Measurements from ENCODE around the gene LSM14B. TPM values are rescaled to one million over a fixed set of nuclear protein-coding genes. Genes with fewer than 3 reads are reported as not detected.

LSM14B gene
- total RNA-seq, 1 donor from 2014 or later: 23.3 TPM

GRCh38 chr20:62096421-62097380 lies 25.6 kb upstream of the LSM14B start:
- Histone ChIP-seq H3K4me3 (ENCODE audit: low read depth, low read length) (no peak overlapping the region), H3K27me3 (ENCODE audit: control insufficient read depth, insufficient read depth, low read length) (no peaks in the 10 kb centered on the region), H3K36me3 (ENCODE audit: control insufficient read depth, insufficient read depth, low read length) (no peaks in the 10 kb centered on the region)
- TF ChIP-seq CTCF (IDR thresholded peaks at IDR 0.05; ENCODE audit: insufficient read depth, low read length, poor library complexity, severe bottlenecking): no peak
- DNase-seq (ENCODE audit: low read depth): no peak

GRCh38 chr20:62097881-62098407 lies 24.3 kb upstream of the LSM14B start:
- H3K27me3 ChIP-seq (ENCODE audit: control insufficient read depth, insufficient read depth, low read length): no peaks in the 10 kb centered on the region
- no peak for TF ChIP-seq CTCF (IDR thresholded peaks at IDR 0.05; ENCODE audit: insufficient read depth, low read length, poor library complexity, severe bottlenecking)
- no peak overlapping the region for H3K4me3 ChIP-seq (ENCODE audit: low read depth, low read length)
- no peaks in the 10 kb centered on the region for H3K36me3 ChIP-seq (ENCODE audit: control insufficient read depth, insufficient read depth, low read length)
- no peak for DNase-seq (ENCODE audit: low read depth)

- TF ChIP-seq CTCF (IDR thresholded peaks at IDR 0.05; ENCODE audit: insufficient read depth, low read length, poor library complexity, severe bottlenecking): no peak
- Histone ChIP-seq H3K4me3 (ENCODE audit: low read depth, low read length) (no peak overlapping the region), H3K36me3 (ENCODE audit: control insufficient read depth, insufficient read depth, low read length) (no peaks in the 10 kb centered on the region), H3K27me3 (ENCODE audit: control insufficient read depth, insufficient read depth, low read length) (no peaks in the 10 kb centered on the region)
- no peak for DNase-seq (ENCODE audit: low read depth)
These were observed 21.2 kb upstream of the LSM14B start for GRCh38 chr20:62101078-62101477.

- TF ChIP-seq CTCF (IDR thresholded peaks at IDR 0.05; ENCODE audit: insufficient read depth, low read length, poor library complexity, severe bottlenecking): no peak
- Histone ChIP-seq H3K4me3 (ENCODE audit: low read depth, low read length) (no peak overlapping the region), H3K27me3 (ENCODE audit: control insufficient read depth, insufficient read depth, low read length) (no peaks in the 10 kb centered on the region), H3K36me3 (ENCODE audit: control insufficient read depth, insufficient read depth, low read length) (no peaks in the 10 kb centered on the region)
- DNase-seq (ENCODE audit: low read depth): no peak
These were observed 18.6 kb upstream of the LSM14B start for GRCh38 chr20:62103508-62104233.

- no peak for DNase-seq (ENCODE audit: low read depth)
- TF ChIP-seq CTCF (IDR thresholded peaks at IDR 0.05; ENCODE audit: insufficient read depth, low read length, poor library complexity, severe bottlenecking): no peak
- no peak overlapping the region for H3K4me3 ChIP-seq (ENCODE audit: low read depth, low read length)
- no peaks in the 10 kb centered on the region for H3K36me3 ChIP-seq (ENCODE audit: control insufficient read depth, insufficient read depth, low read length)
- no peaks in the 10 kb centered on the region for H3K27me3 ChIP-seq (ENCODE audit: control insufficient read depth, insufficient read depth, low read length)
These were observed 18.0 kb upstream of the LSM14B start for GRCh38 chr20:62104234-62104789.
